ENCODE results near the gene CTU1.

The CTU1 gene

GRCh38 chr19:51075998-51076397 is 32.2 kb downstream of the CTU1 start:
- Histone ChIP-seq H3K9me3 (replicated peaks in 1 of 2; ENCODE audit: control insufficient read depth in 2 of 2, insufficient read depth in 1 of 2, low read depth in 1 of 2, low read length in 2 of 2) (no peaks in the 10 kb centered on the region), H2AFZ (ENCODE audit: low read length) (no peak overlapping the region), H3K23ac (ENCODE audit: low read depth, low read length, poor library complexity) (no peak overlapping the region), H3K36me3 (replicated peaks in 1 of 2; ENCODE audit: control insufficient read depth in 2 of 2, insufficient read depth in 2 of 2, low read length in 2 of 2) (no peaks in the 10 kb centered on the region), H2BK15ac (ENCODE audit: low read length) (no peak overlapping the region), H3K79me1 (ENCODE audit: low read depth, low read length) (no peaks in the 10 kb centered on the region), H3K18ac (ENCODE audit: low read length) (no peak overlapping the region), H2BK5ac (ENCODE audit: low read length) (no peak overlapping the region), H2BK120ac (ENCODE audit: low read depth, low read length) (no peak overlapping the region), H3K14ac (ENCODE audit: low read length) (no peak overlapping the region), H2AK5ac (ENCODE audit: low read depth, low read length) (no peak overlapping the region), H3K27me3 (ENCODE audit: control insufficient read depth in 3 of 3, insufficient read depth in 3 of 3, low read depth in 1 of 3, low read length in 3 of 3) (peaks cover 0 to 3% (median 0%) of the 10 kb centered on the region in 3 experiments), H4K91ac (ENCODE audit: low read depth, low read length, poor library complexity) (no peak overlapping the region), H2BK12ac (ENCODE audit: low read length) (no peak overlapping the region), H3K4ac (ENCODE audit: low read length) (no peak overlapping the region), H3K9ac (ENCODE audit: low read depth, low read length, poor library complexity) (no peak overlapping the region), H3K27ac (replicated peaks; ENCODE audit: low read length) (no peak overlapping the region), H3K4me1 (ENCODE audit: control insufficient read depth in 2 of 2, insufficient read depth in 1 of 2, low read depth in 1 of 2, low read length in 2 of 2) (no peaks in the 10 kb centered on the region), H3K4me2 (ENCODE audit: insufficient read depth, low read length, poor library complexity, severe bottlenecking) (no peak overlapping the region), H3K4me3 (ENCODE audit: low read length in 2 of 2) (no peak overlapping the region), H4K8ac (ENCODE audit: low read depth, low read length) (no peak overlapping the region)
- no CpG with 5 or more reads among the region's 5 CpGs for WGBS, 2 donors (ENCODE audit: extremely low coverage in 2 of 2, insufficient read length in 2 of 2, insufficient replicate concordance in 1 of 2)
- no peak for DNase-seq (ENCODE audit: low spot score)

- no CpG with 5 or more reads among the region's 4 CpGs for WGBS, 2 donors (ENCODE audit: extremely low coverage in 2 of 2, insufficient read length in 2 of 2, insufficient replicate concordance in 1 of 2)
- no peak overlapping the region for H2AK5ac ChIP-seq (ENCODE audit: low read depth, low read length)
These were observed 37.2 kb downstream of the CTU1 start for GRCh38 chr19:51071095-51071405.

GRCh38 chr19:51070334-51071094 is 37.7 kb downstream of the CTU1 start:
- H3K18ac ChIP-seq (ENCODE audit: low read length), result no peak overlapping the region
- no peak overlapping the region for H4K8ac ChIP-seq (ENCODE audit: low read depth, low read length)
- H3K9me3 ChIP-seq (replicated peaks in 1 of 2; ENCODE audit: control insufficient read depth in 2 of 2, insufficient read depth in 1 of 2, low read depth in 1 of 2, low read length in 2 of 2), result no peaks in the 10 kb centered on the region
- peaks cover 0 to 29% (median 8%) of the 10 kb centered on the region in 3 experiments for H3K27me3 ChIP-seq (ENCODE audit: control insufficient read depth in 3 of 3, insufficient read depth in 3 of 3, low read depth in 1 of 3, low read length in 3 of 3)
- no peak overlapping the region for H2AK5ac ChIP-seq (ENCODE audit: low read depth, low read length)
- DNase-seq (ENCODE audit: low spot score), result no peak
- no peak overlapping the region for H3K4me3 ChIP-seq (ENCODE audit: low read length in 2 of 2)
- H3K4ac ChIP-seq (ENCODE audit: low read length), result no peak overlapping the region
- no peaks in the 10 kb centered on the region for H3K79me1 ChIP-seq (ENCODE audit: low read depth, low read length)
- no peak overlapping the region for H3K27ac ChIP-seq (replicated peaks; ENCODE audit: low read length)
- no CpG with 5 or more reads among the region's 5 CpGs for WGBS, 2 donors (ENCODE audit: extremely low coverage in 2 of 2, insufficient read length in 2 of 2, insufficient replicate concordance in 1 of 2)
- H3K4me2 ChIP-seq (ENCODE audit: insufficient read depth, low read length, poor library complexity, severe bottlenecking), result no peak overlapping the region
- no peak overlapping the region for H3K23ac ChIP-seq (ENCODE audit: low read depth, low read length, poor library complexity)
- no peak overlapping the region for H2AFZ ChIP-seq (ENCODE audit: low read length)
- H2BK15ac ChIP-seq (ENCODE audit: low read length), result no peak overlapping the region
- no peak overlapping the region for H2BK120ac ChIP-seq (ENCODE audit: low read depth, low read length)
- no peaks in the 10 kb centered on the region for H3K4me1 ChIP-seq (ENCODE audit: control insufficient read depth in 2 of 2, insufficient read depth in 1 of 2, low read depth in 1 of 2, low read length in 2 of 2)
- no peak overlapping the region for H2BK5ac ChIP-seq (ENCODE audit: low read length)
- H4K91ac ChIP-seq (ENCODE audit: low read depth, low read length, poor library complexity), result no peak overlapping the region
- H3K14ac ChIP-seq (ENCODE audit: low read length), result no peak overlapping the region
- H3K9ac ChIP-seq (ENCODE audit: low read depth, low read length, poor library complexity), result no peak overlapping the region
- no peak overlapping the region for H2BK12ac ChIP-seq (ENCODE audit: low read length)
- H3K36me3 ChIP-seq (replicated peaks in 1 of 2; ENCODE audit: control insufficient read depth in 2 of 2, insufficient read depth in 2 of 2, low read length in 2 of 2), result no peaks in the 10 kb centered on the region

More at GRCh38 chr19:51071095-51071405, 37.2 kb downstream of the CTU1 start:
- no peaks in the 10 kb centered on the region for H3K9me3 ChIP-seq (replicated peaks in 1 of 2; ENCODE audit: control insufficient read depth in 2 of 2, insufficient read depth in 1 of 2, low read depth in 1 of 2, low read length in 2 of 2)
- H3K4me2 ChIP-seq (ENCODE audit: insufficient read depth, low read length, poor library complexity, severe bottlenecking), result no peak overlapping the region
- H3K36me3 ChIP-seq (replicated peaks in 1 of 2; ENCODE audit: control insufficient read depth in 2 of 2, insufficient read depth in 2 of 2, low read length in 2 of 2), result no peaks in the 10 kb centered on the region
- H3K9ac ChIP-seq (ENCODE audit: low read depth, low read length, poor library complexity), result no peak overlapping the region
- no peak overlapping the region for H3K4me3 ChIP-seq (ENCODE audit: low read length in 2 of 2)
- H4K91ac ChIP-seq (ENCODE audit: low read depth, low read length, poor library complexity), result no peak overlapping the region
- H4K8ac ChIP-seq (ENCODE audit: low read depth, low read length), result no peak overlapping the region
- H2BK5ac ChIP-seq (ENCODE audit: low read length), result no peak overlapping the region
- H3K27me3 ChIP-seq (ENCODE audit: control insufficient read depth in 3 of 3, insufficient read depth in 3 of 3, low read depth in 1 of 3, low read length in 3 of 3), result peaks cover 0 to 26% (median 2%) of the 10 kb centered on the region in 3 experiments
- H2AFZ ChIP-seq (ENCODE audit: low read length), result no peak overlapping the region
- no peak overlapping the region for H3K23ac ChIP-seq (ENCODE audit: low read depth, low read length, poor library complexity)
- H2BK15ac ChIP-seq (ENCODE audit: low read length), result no peak overlapping the region
- H3K4ac ChIP-seq (ENCODE audit: low read length), result no peak overlapping the region
- no peak overlapping the region for H2BK120ac ChIP-seq (ENCODE audit: low read depth, low read length)
- H3K79me1 ChIP-seq (ENCODE audit: low read depth, low read length), result no peaks in the 10 kb centered on the region
- no peak overlapping the region for H3K27ac ChIP-seq (replicated peaks; ENCODE audit: low read length)
- H3K18ac ChIP-seq (ENCODE audit: low read length), result no peak overlapping the region
- no peak overlapping the region for H3K14ac ChIP-seq (ENCODE audit: low read length)
- DNase-seq (ENCODE audit: low spot score), result no peak
- H3K4me1 ChIP-seq (ENCODE audit: control insufficient read depth in 2 of 2, insufficient read depth in 1 of 2, low read depth in 1 of 2, low read length in 2 of 2), result no peaks in the 10 kb centered on the region
- H2BK12ac ChIP-seq (ENCODE audit: low read length), result no peak overlapping the region

GRCh38 chr19:51066393-51067186 is 41.6 kb downstream of the CTU1 start:
- Histone ChIP-seq H2AK5ac (ENCODE audit: low read depth, low read length) (no peak overlapping the region), H2BK5ac (ENCODE audit: low read length) (no peak overlapping the region), H3K4me2 (ENCODE audit: insufficient read depth, low read length, poor library complexity, severe bottlenecking) (no peak overlapping the region), H2AFZ (ENCODE audit: low read length) (no peak overlapping the region), H3K23ac (ENCODE audit: low read depth, low read length, poor library complexity) (no peak overlapping the region), H2BK12ac (ENCODE audit: low read length) (no peak overlapping the region), H3K27ac (replicated peaks; ENCODE audit: low read length) (no peak overlapping the region), H3K4me3 (ENCODE audit: low read length in 2 of 2) (no peak overlapping the region), H4K8ac (ENCODE audit: low read depth, low read length) (no peak overlapping the region), H3K27me3 (ENCODE audit: control insufficient read depth in 3 of 3, insufficient read depth in 3 of 3, low read depth in 1 of 3, low read length in 3 of 3) (peaks cover 0 to 39% (median 17%) of the 10 kb centered on the region in 3 experiments), H3K18ac (ENCODE audit: low read length) (no peak overlapping the region), H3K9me3 (replicated peaks in 1 of 2; ENCODE audit: control insufficient read depth in 2 of 2, insufficient read depth in 1 of 2, low read depth in 1 of 2, low read length in 2 of 2) (no peaks in the 10 kb centered on the region), H2BK120ac (ENCODE audit: low read depth, low read length) (no peak overlapping the region), H3K36me3 (replicated peaks in 1 of 2; ENCODE audit: control insufficient read depth in 2 of 2, insufficient read depth in 2 of 2, low read length in 2 of 2) (no peaks in the 10 kb centered on the region), H3K9ac (ENCODE audit: low read depth, low read length, poor library complexity) (no peak overlapping the region), H3K4ac (ENCODE audit: low read length) (no peak overlapping the region), H3K14ac (ENCODE audit: low read length) (no peak overlapping the region), H3K4me1 (ENCODE audit: control insufficient read depth in 2 of 2, insufficient read depth in 1 of 2, low read depth in 1 of 2, low read length in 2 of 2) (peaks cover 3% of the 10 kb centered on the region in 2 donors), H3K79me1 (ENCODE audit: low read depth, low read length) (no peaks in the 10 kb centered on the region), H2BK15ac (ENCODE audit: low read length) (no peak overlapping the region), H4K91ac (ENCODE audit: low read depth, low read length, poor library complexity) (no peak overlapping the region)
- no peak for DNase-seq (ENCODE audit: low spot score)
- WGBS, 2 donors (ENCODE audit: extremely low coverage in 2 of 2, insufficient read length in 2 of 2, insufficient replicate concordance in 1 of 2), result 100% methylated on average over 1 of the region's 7 CpGs; no CpG with 5 or more reads in 1 of the 2 donors
